Nucleus accumbens (tissue), 56 donors: ENCODE results near the gene ITGA2.

Source experiments
- DNase-seq, 56 donors: peaks; one replicate each; lab custom pipeline; 2025; lab: John Stamatoyannopoulos, UW

ITGA2 gene

GRCh38 chr5:53128481-53128880 is 139.3 kb downstream of the ITGA2 start:
- DNase-seq: no peak

- DNase-seq: no peak
Observed at GRCh38 chr5:53130266-53130665, 141.1 kb downstream of the ITGA2 start.

- no peak for DNase-seq
Observed at GRCh38 chr5:53133020-53133419, 143.9 kb downstream of the ITGA2 start.
